KMS-11 (cell line): Measurements from ENCODE around the gene SHB.
A peak's percentile ranks its signal among the peaks of the same experiment; 100 is the strongest.

Experiments
- H2AFZ ChIP-seq: fragments of 200-600 bp; sonication (generic); 2 replicates; pipeline ENCODE4 v1.6.1; 2016; ENCODE audit warnings: antibody characterized with exemption, mixed run types, low read depth
- H3K27ac ChIP-seq: fragments of 200-600 bp; sonication (generic); 2 replicates; pipeline ENCODE4 v1.6.1; 2016; ENCODE audit warnings: mild to moderate bottlenecking, mixed run types
- H3K27me3 ChIP-seq: fragments of 200-600 bp; sonication (generic); 2 replicates; pipeline ENCODE4 v1.6.1; 2017; ENCODE audit warnings: mild to moderate bottlenecking, low read depth, mixed run types, moderate library complexity; ENCODE audit not compliant: insufficient read depth
- H3K36me3 ChIP-seq: fragments of 200-600 bp; sonication (generic); 2 replicates; pipeline ENCODE4 v1.6.1; 2017; ENCODE audit warnings: mild to moderate bottlenecking, mixed run types; ENCODE audit not compliant: insufficient read depth
- H3K4me1 ChIP-seq: fragments of 200-600 bp; sonication (generic); 2 replicates; pipeline ENCODE4 v1.6.1; 2016; ENCODE audit warnings: mild to moderate bottlenecking, low read depth, mixed run types; ENCODE audit not compliant: poor library complexity, severe bottlenecking
- H3K4me2 ChIP-seq: fragments of 200-600 bp; sonication (generic); 2 replicates; pipeline ENCODE4 v1.7.0; 2016; ENCODE audit warnings: mild to moderate bottlenecking, mixed run types
- H3K4me3 ChIP-seq: fragments of 200-600 bp; sonication (generic); IDR thresholded peaks from 2 replicates; pipeline ENCODE4 v1.6.1; 2017; ENCODE audit warnings: low read depth, low read length, mixed read lengths; ENCODE audit not compliant: insufficient read depth
- H3K79me2 ChIP-seq: fragments of 200-600 bp; sonication (generic); 2 replicates; pipeline ENCODE4 v1.6.1; 2016; ENCODE audit warnings: low read depth, mixed run types; ENCODE audit not compliant: insufficient read depth
- H3K9ac ChIP-seq: fragments of 200-600 bp; sonication (generic); 2 replicates; pipeline ENCODE4 v1.6.1; 2016; ENCODE audit warnings: mild to moderate bottlenecking, mixed run types
- H4K20me1 ChIP-seq: fragments of 200-600 bp; sonication (generic); 2 replicates; pipeline ENCODE4 v1.6.1; 2016; ENCODE audit warnings: mild to moderate bottlenecking, mixed run types; ENCODE audit not compliant: insufficient read depth
- TF ChIP-seq, protein P1 (sequence below): fragments of 200-600 bp; sonication (generic); conservative IDR thresholded peaks from 2 replicates; pipeline ENCODE4 v1.6.1; 2017; ENCODE audit warnings: low read depth, mild to moderate bottlenecking, antibody characterized with exemption, low read length, moderate library complexity, mixed read lengths

The SHB gene

GRCh38 chr9:38067859-38068681 lies 957 bp downstream of the SHB start:
- H3K4me3 ChIP-seq: no peak overlapping the region
- H3K4me2 ChIP-seq: peak overlapping the region; percentile 60
- no peaks in the 10 kb centered on the region for H3K27me3 ChIP-seq
- TF ChIP-seq, protein P1, sequence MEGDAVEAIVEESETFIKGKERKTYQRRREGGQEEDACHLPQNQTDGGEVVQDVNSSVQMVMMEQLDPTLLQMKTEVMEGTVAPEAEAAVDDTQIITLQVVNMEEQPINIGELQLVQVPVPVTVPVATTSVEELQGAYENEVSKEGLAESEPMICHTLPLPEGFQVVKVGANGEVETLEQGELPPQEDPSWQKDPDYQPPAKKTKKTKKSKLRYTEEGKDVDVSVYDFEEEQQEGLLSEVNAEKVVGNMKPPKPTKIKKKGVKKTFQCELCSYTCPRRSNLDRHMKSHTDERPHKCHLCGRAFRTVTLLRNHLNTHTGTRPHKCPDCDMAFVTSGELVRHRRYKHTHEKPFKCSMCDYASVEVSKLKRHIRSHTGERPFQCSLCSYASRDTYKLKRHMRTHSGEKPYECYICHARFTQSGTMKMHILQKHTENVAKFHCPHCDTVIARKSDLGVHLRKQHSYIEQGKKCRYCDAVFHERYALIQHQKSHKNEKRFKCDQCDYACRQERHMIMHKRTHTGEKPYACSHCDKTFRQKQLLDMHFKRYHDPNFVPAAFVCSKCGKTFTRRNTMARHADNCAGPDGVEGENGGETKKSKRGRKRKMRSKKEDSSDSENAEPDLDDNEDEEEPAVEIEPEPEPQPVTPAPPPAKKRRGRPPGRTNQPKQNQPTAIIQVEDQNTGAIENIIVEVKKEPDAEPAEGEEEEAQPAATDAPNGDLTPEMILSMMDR: no peak
- peaks cover 52% of the 10 kb centered on the region for H3K4me1 ChIP-seq
- H3K9ac ChIP-seq: no peak overlapping the region
- no peak overlapping the region for H3K27ac ChIP-seq
- H2AFZ ChIP-seq: peak overlapping the region; percentile 59
- H3K79me2 ChIP-seq: no peaks in the 10 kb centered on the region
- no peaks in the 10 kb centered on the region for H4K20me1 ChIP-seq
- H3K36me3 ChIP-seq: no peaks in the 10 kb centered on the region

DNA sequence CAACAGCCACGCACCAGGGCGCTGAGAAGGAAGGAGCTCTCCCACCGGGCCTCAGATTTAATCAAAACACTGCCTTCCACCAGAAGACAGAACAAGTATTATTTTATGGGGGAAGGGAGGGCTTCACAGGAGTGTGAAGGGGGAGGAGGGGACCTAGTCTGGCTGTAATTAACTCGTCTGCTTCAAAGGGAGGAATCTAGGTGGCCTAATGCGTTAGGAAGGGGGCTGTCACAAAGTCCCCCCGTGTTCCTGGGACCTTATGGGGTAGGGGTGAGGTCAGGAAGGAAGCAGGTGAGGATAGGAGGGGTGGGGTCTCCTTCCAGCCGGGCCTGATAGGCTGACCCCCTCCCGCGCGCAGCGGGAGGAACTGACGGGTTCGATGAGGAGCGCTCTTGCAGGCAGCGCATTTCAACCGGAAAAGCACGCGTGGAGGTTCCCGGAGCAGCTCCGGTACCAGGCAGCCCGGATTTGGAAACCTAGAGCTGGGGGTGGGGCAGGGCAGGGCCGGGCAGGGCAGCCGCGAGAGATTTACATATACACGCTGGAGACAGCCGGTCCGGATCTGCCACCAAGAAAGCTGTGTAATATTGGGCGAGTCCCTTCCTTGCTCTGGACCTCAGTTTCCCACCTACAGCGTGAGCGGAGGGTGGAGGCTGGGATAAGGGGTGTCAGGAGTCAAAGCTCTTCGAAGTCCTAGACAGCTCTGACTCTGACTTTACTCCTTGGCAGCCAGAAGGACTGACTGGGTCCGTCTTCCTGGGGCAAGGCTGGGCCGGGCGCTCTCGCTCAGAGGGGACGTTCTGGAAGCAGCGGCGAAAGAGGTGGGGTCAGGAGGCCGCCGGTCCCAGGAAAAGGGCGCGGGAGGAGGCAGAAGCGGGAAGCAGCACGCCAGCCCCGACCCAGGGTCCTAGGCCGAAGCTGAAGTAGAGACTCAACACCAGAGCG lies 1.8 kb downstream of the SHB start:
- Histone ChIP-seq H3K4me1 (peaks cover 59% of the 10 kb centered on the region), H3K27ac (no peak overlapping the region), H3K4me2 (peak overlapping the region; percentile 60; the same call in 1 of the 2 replicates), H4K20me1 (no peaks in the 10 kb centered on the region), H3K27me3 (no peaks in the 10 kb centered on the region), H3K9ac (no peak overlapping the region), H2AFZ (no peak overlapping the region), H3K4me3 (no peak overlapping the region), H3K36me3 (no peaks in the 10 kb centered on the region), H3K79me2 (no peaks in the 10 kb centered on the region)
- TF ChIP-seq, protein P1: no peak

DNA sequence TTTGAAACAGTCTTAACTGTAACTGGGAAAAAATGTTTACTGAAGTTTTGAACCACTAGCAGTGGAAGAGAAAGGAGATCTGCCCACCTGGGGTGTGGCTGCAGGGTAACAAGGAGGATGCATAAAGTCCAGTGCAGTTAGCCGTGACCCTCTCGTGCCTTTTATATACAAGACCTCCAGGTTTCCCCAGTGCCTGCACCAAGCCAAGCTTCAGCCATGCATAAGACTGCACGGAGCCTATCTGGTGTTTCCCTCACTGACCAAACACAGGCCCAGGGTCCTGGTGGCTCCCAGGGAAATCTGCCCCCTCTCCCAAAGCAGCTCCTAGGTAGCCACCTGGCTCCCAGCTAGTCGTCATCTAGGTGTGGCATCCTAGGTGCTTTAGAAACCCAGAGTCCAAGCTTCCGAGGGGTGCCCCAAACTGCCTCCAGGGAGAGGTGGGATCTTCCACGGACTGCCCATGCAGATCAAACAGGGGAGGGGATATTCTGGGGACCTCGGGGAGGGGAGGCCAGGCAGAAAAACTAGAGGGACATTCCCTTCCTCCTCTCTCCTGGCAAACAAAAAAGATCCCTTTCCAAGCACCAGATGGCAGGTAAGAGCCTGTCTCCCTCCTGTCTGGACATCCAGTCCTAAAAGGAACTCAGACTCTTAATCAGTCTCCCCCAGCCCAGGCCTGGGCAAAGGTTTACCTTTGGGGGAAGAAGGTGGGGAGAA lies 2.7 kb downstream of the SHB start:
- no peak overlapping the region for H2AFZ ChIP-seq
- TF ChIP-seq, protein P1: no peak
- H3K4me3 ChIP-seq: no peak overlapping the region
- H3K4me1 ChIP-seq: peaks cover 67% of the 10 kb centered on the region
- no peaks in the 10 kb centered on the region for H4K20me1 ChIP-seq
- no peaks in the 10 kb centered on the region for H3K79me2 ChIP-seq
- no peaks in the 10 kb centered on the region for H3K27me3 ChIP-seq
- H3K4me2 ChIP-seq: peak overlapping the region; percentile 63
- H3K36me3 ChIP-seq: no peaks in the 10 kb centered on the region
- no peak overlapping the region for H3K27ac ChIP-seq
- H3K9ac ChIP-seq: no peak overlapping the region

DNA sequence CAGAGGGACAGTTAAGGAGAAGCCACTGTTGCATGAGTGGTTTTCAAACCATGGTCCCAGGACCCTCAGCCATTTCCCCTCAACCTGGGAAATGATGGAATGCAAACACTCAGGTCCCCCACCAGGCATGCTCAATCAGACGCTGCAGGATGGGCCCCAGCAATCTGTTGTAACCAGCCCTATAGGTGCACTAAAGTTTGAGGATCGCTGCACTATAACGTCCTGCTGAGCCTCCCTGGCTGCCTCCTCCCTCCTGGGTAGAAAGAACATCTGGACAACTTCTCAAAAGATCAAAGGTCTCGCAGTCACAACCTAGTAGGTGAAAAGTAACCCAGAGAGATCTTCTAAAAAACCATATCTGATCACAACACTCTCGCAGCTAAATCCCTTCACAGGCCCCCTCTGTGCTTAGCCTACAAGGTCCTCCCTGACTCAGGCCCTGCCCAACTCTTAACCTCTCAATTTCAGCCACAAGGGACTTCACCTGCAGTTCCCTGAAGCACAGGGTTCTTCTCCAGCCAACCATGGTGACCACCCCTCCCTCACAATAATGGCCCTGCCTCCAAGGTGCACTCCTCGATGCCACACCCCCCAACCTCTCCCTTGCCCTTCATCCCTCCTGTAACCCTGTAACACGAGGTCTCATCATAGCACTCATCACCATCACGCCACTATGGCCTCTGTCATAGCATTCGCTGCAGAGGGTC lies 3.5 kb downstream of the SHB start:
- peak overlapping the region; percentile 63 for H3K4me2 ChIP-seq
- H3K27ac ChIP-seq: no peak overlapping the region
- no peaks in the 10 kb centered on the region for H4K20me1 ChIP-seq
- H3K36me3 ChIP-seq: no peaks in the 10 kb centered on the region
- no peak overlapping the region for H3K4me3 ChIP-seq
- no peak overlapping the region for H3K9ac ChIP-seq
- peaks cover 75% of the 10 kb centered on the region for H3K4me1 ChIP-seq
- H3K27me3 ChIP-seq: no peaks in the 10 kb centered on the region
- no peak overlapping the region for H2AFZ ChIP-seq
- TF ChIP-seq, protein P1: no peak
- H3K79me2 ChIP-seq: no peaks in the 10 kb centered on the region
